K562 (cell line): Measurements from ENCODE around the gene A1CF. TPM values are rescaled to one million over a fixed set of nuclear protein-coding genes. Genes with fewer than 3 reads are reported as not detected.

Experiments
- ATAC-seq: fragments of 200-7000 bp; cut with Tn5 transposase; 3 replicates; pipeline ENCODE4 v1.9.1; 2020; ENCODE audit warnings: moderate library complexity
- BruUV-seq: library from RNA; stranded (reverse); fragments of 400-500 nt; replicated peaks from 2 replicates; lab custom pipeline; 2021; lab: Mats Ljungman, UMichigan
- CTCF ChIA-PET: fragments of 300-600 bp; formaldehyde crosslinking; extraction: SDS; loops from one replicate; lab custom pipeline; 2021; ENCODE audit warnings: low intra/inter-chr PET ratio; lab: Yijun Ruan, JAX
- POLR2A ChIA-PET: fragments of 300-600, 350-650 bp; sonication (Branson Sonifier 250); formaldehyde crosslinking; extraction: SDS; loops from one replicate; lab custom pipeline; 2021; ENCODE audit warnings: antibody characterized with exemption, inconsistent platforms; lab: Yijun Ruan, JAX
- DNase-seq, 4 experiments: peaks; one replicate each; pipeline versions ENCODE4 v3.0.0 to v3.0.0-alpha.2; 2011 to 2018; ENCODE audit warnings: low spot score in 3 of 4, mixed read lengths in 3 of 4; ENCODE audit errors: extremely low read depth in 1 of 4
- FAIRE-seq: peaks from 2 replicates; lab custom pipeline; 2011; peaks lifted over from hg19 to GRCh38; lab: Jason Lieb, UNC
- H2AFZ ChIP-seq: 2 replicates; pipeline ENCODE4 v1.6.0; 2011; ENCODE audit warnings: low read depth, low read length, control low read depth, inconsistent platforms
- H3K27ac ChIP-seq: fragments of 200-600 bp; 3 replicates; pipeline ENCODE4 v1.8.0; 2011; ENCODE audit warnings: low read depth, mild to moderate bottlenecking, control low read depth, inconsistent platforms, low read length, moderate library complexity, mixed read lengths; ENCODE audit errors: extremely low read depth
- H3K27me3 ChIP-seq, 2 experiments: fragments of 300-600 bp in 1 of 2; 2 replicates in 1 of 2; 3 replicates in 1 of 2; pipeline versions ENCODE4 v1.6.0 to v1.8.0; 2011; ENCODE audit warnings: inconsistent platforms in 2 of 2, low read length in 2 of 2, mild to moderate bottlenecking in 1 of 2, mixed read lengths in 1 of 2, moderate library complexity in 1 of 2; ENCODE audit not compliant: control insufficient read depth in 2 of 2, insufficient read depth in 2 of 2
- H3K36me3 ChIP-seq: fragments of 300-600 bp; 3 replicates; pipeline ENCODE4 v1.8.0; 2011; ENCODE audit warnings: mild to moderate bottlenecking, low read length, inconsistent platforms; ENCODE audit not compliant: control insufficient read depth, insufficient read depth
- H3K4me1 ChIP-seq, 2 experiments: fragments of 200-600 bp in 1 of 2; replicated peaks in 1 of 2; 2 replicates in 1 of 2; 3 replicates in 1 of 2; pipeline versions ENCODE4 v1.5.1 to v1.8.0; 2011; ENCODE audit warnings: inconsistent platforms in 2 of 2, low read length in 2 of 2, mild to moderate bottlenecking in 1 of 2, mixed read lengths in 1 of 2, moderate library complexity in 1 of 2; ENCODE audit not compliant: control insufficient read depth in 2 of 2, insufficient read depth in 2 of 2
- H3K4me2 ChIP-seq: 2 replicates; pipeline ENCODE4 v1.6.1; 2011; ENCODE audit warnings: low read length, control low read depth, inconsistent platforms, mixed read lengths; ENCODE audit not compliant: insufficient read depth
- H3K4me3 ChIP-seq: fragments of 200-600 bp; sonication (generic), shearing (Covaris generic); 2 replicates; pipeline ENCODE4 v1.5.1; 2016; ENCODE audit warnings: control low read depth, inconsistent platforms
- H3K79me2 ChIP-seq: fragments of 200-600 bp; 3 replicates; pipeline ENCODE4 v1.8.0; 2011; ENCODE audit warnings: low read length, inconsistent platforms; ENCODE audit not compliant: control insufficient read depth, insufficient read depth
- H3K9ac ChIP-seq, 2 experiments: 2 replicates each; pipeline versions ENCODE4 v1.6.0 to v1.6.1; 2011; ENCODE audit warnings: low read depth in 2 of 2, low read length in 2 of 2, control low read depth in 1 of 2, inconsistent platforms in 1 of 2, mild to moderate bottlenecking in 1 of 2, mixed read lengths in 1 of 2; ENCODE audit not compliant: insufficient read depth in 1 of 2
- H3K9me1 ChIP-seq: one replicate; pipeline ENCODE4 v1.6.0; 2011; ENCODE audit warnings: inconsistent platforms, mild to moderate bottlenecking, low read length, moderate library complexity; ENCODE audit not compliant: control insufficient read depth, insufficient read depth
- H3K9me3 ChIP-seq: replicated peaks from 2 replicates; pipeline ENCODE4 v1.5.1; 2011; ENCODE audit warnings: low read depth, low read length, inconsistent platforms; ENCODE audit not compliant: control insufficient read depth, insufficient read depth
- H4K20me1 ChIP-seq: replicated peaks from 2 replicates; pipeline ENCODE4 v1.6.1; 2011; ENCODE audit warnings: low read length, inconsistent platforms, mixed read lengths; ENCODE audit not compliant: control insufficient read depth, insufficient read depth
- BMI1 ChIP-seq: fragments of 150-350 bp; IDR thresholded peaks from 2 replicates; pipeline ENCODE4 v1.6.1; 2014; ENCODE audit warnings: low read length
- CAMTA2 ChIP-seq: fragments of 250-450 bp; sonication (Bioruptor Pico); conservative IDR thresholded peaks from 2 replicates; pipeline ENCODE4 v1.5.1; 2022
- CBFA2T3 ChIP-seq: fragments of 450-650 bp; IDR thresholded peaks from 2 replicates; pipeline ENCODE4 v1.6.1; 2017
- CEBPB ChIP-seq: fragments of 450-650 bp; IDR thresholded peaks from 2 replicates; pipeline ENCODE4 v1.6.1; 2016; ENCODE audit warnings: missing genetic modification characterization, missing compliant biosample characterization
- CHCHD3 ChIP-seq: fragments of 250-450 bp; sonication (Bioruptor Pico); IDR thresholded peaks from 2 replicates; pipeline ENCODE4 v2.1.2; 2022; ENCODE audit warnings: mild to moderate bottlenecking
- CREBBP ChIP-seq: IDR thresholded peaks from one replicate; pipeline ENCODE4 v1.6.1; 2012; ENCODE audit warnings: low read depth, mild to moderate bottlenecking, control low read depth, inconsistent platforms, low read length
- CTBP1 ChIP-seq: fragments of 450-650 bp; IDR thresholded peaks from 2 replicates; pipeline ENCODE4 v1.6.1; 2016; ENCODE audit warnings: borderline replicate concordance
- JUN ChIP-seq, 2 experiments: sonication (generic) in 1 of 2; formaldehyde crosslinking in 1 of 2; IDR thresholded peaks; 2 replicates each; pipeline versions ENCODE4 v1.6.1 to v1.8.0; 2012 to 2022; ENCODE audit warnings: borderline replicate concordance in 2 of 2, mild to moderate bottlenecking in 2 of 2, improper control_type of control experiment in 1 of 2, low read depth in 1 of 2, low read length in 1 of 2, missing genetic modification reagents in 1 of 2
- NELFE ChIP-seq: IDR thresholded peaks from 2 replicates; pipeline ENCODE4 v1.6.1; 2011; ENCODE audit warnings: mild to moderate bottlenecking; ENCODE audit not compliant: insufficient read depth, insufficient read length
- PTTG1 ChIP-seq: fragments of 450-650 bp; IDR thresholded peaks from 2 replicates; pipeline ENCODE4 v1.6.1; 2016; ENCODE audit warnings: low read depth, mild to moderate bottlenecking, missing genetic modification characterization, missing compliant biosample characterization
- RBM22 ChIP-seq: fragments of 200-400 bp; formaldehyde crosslinking; IDR thresholded peaks from 2 replicates; pipeline ENCODE4 v1.6.1; 2018; ENCODE audit warnings: low read length, low read depth; ENCODE audit not compliant: poor library complexity, severe bottlenecking
- SIX5 ChIP-seq, 2 experiments: IDR thresholded peaks; 2 replicates each; pipeline ENCODE4 v1.6.1; 2011; ENCODE audit warnings: low read length in 2 of 2, borderline replicate concordance in 1 of 2, low read depth in 1 of 2, mild to moderate bottlenecking in 1 of 2, moderate library complexity in 1 of 2; ENCODE audit not compliant: insufficient read depth in 1 of 2
- TCF3 ChIP-seq: sonication (generic); formaldehyde crosslinking; IDR thresholded peaks from 2 replicates; pipeline ENCODE4 v1.4.0; 2020; ENCODE audit warnings: mild to moderate bottlenecking, missing genetic modification reagents
- TRIM24 ChIP-seq, 2 experiments: fragments of 450-650 bp; IDR thresholded peaks; 2 replicates each; pipeline ENCODE4 v1.6.1; 2016
- ZNF316 ChIP-seq: fragments of 450-650 bp; IDR thresholded peaks from 2 replicates; pipeline ENCODE4 v1.6.1; 2016
- WGBS: fragments of 100-300 bp; shearing (Covaris generic); methylation state at CpG from one replicate; pipeline ENCODE4 v1.1.6; 2016; ENCODE audit warnings: low coverage, mixed read lengths; ENCODE audit not compliant: insufficient coverage; ENCODE audit errors: missing lambda C conversion rate; 5-methylcytosine and 5-hydroxymethylcytosine counted together
- in situ Hi-C: fragments of 300-500 bp; cut with MboI; formaldehyde crosslinking; loops from 4 replicates; pipeline ENCODE4 v1.15.0; 2018; ENCODE audit warnings: inconsistent platforms, mixed read lengths
- intact Hi-C: fragments of 100-400 bp; cut with micrococcal nuclease; formaldehyde crosslinking; loops from 2 replicates; pipeline ENCODE4 v1.14.2; 2022
- polyA plus RNA-seq, 8 experiments: library from polyadenylated mRNA; depleted of rRNA in 4 of 8; stranded (reverse) in 5 of 8; unstranded in 3 of 8; fragments of >200 nt; fragmentation: Nextera tagmentation in 2 of 8; fragmentation: Illumina TruSeq in 1 of 8; extraction: Ambion mirVana in 2 of 8; extraction: Trizol in 1 of 8; gene quantifications; 2 replicates each; pipeline versions ENCODE4 v1.2.1 to v1.2.3, GENCODE V29; 2011 to 2014; ENCODE audit warnings: inconsistent platforms in 1 of 8, missing spikeins in 1 of 8
- total RNA-seq, 7 experiments: library from RNA; depleted of rRNA in 6 of 7; stranded (reverse); fragments of >200 nt in 6 of 7; fragmentation: Illumina TruSeq in 2 of 7; extraction: Trizol in 2 of 7; gene quantifications; 2 replicates each; pipeline versions ENCODE4 v1.2.1 to v1.2.3, GENCODE V29; 2011 to 2021; ENCODE audit warnings: low replicate concordance in 1 of 7
- TF ChIP-seq, protein P1 (sequence below): fragments of 450-650 bp; IDR thresholded peaks from 2 replicates; pipeline ENCODE4 v1.6.1; 2018; ENCODE audit warnings: mild to moderate bottlenecking, low read depth; ENCODE audit not compliant: partially characterized antibody

Gene A1CF
- total and polyA plus RNA-seq, 9 of the 15 experiments (the other 6 are each of a cell fraction or from before 2014, with no cell fraction given) = 0.11 TPM; not detected in 8

DNA sequence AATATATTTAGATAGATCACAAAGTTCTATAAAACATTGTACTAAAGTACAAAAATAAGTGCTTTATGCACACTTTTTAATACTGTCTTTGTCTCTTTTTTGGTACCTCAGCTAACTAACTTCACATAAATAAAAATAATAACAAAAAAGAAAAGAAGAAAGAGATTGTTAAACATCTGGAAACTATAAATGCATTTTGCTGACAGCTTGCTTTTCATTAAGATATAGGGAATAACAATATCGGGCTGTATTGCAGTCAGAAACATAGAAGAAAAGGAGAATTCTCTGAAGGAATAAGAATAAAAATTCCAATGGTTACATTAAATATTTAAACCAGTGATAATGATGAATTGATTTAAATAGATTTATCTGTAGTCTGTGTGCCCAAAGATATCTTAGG is 85.8 kb downstream of the A1CF start:
- WGBS = 0% methylated on average over 1 of the region's 1 CpG
- no peaks in the 10 kb centered on the region for H3K4me1 ChIP-seq
- H3K27ac ChIP-seq = no peak overlapping the region
- in situ Hi-C loops = no loop called here
- no peak overlapping the region for H3K9ac ChIP-seq
- BruUV-seq = no TSS peak
- no peaks in the 10 kb centered on the region for H4K20me1 ChIP-seq
- FAIRE-seq (no peak), DNase-seq (no peak), ATAC-seq (no peak)
- intact Hi-C loops = loop anchor here (10.0 kb wide), 1 partner anchor 1415 kb away; no protein-coding TSS in a partner anchor
- H3K79me2 ChIP-seq = no peaks in the 10 kb centered on the region
- H3K4me3 ChIP-seq = no peak overlapping the region
- POLR2A ChIA-PET = no interaction called here
- H3K27me3 ChIP-seq = no peaks in the 10 kb centered on the region
- no peaks in the 10 kb centered on the region for H3K9me1 ChIP-seq
- H3K36me3 ChIP-seq = no peaks in the 10 kb centered on the region
- H2AFZ ChIP-seq = no peak overlapping the region
- no peak for TF ChIP-seq TRIM24 (IDR thresholded peaks at IDR 0.05)
- TF ChIP-seq ZNF316 = peak; percentile 54; the same call in 1 of the 2 replicates
- no peak overlapping the region for H3K4me2 ChIP-seq
- H3K9me3 ChIP-seq = no peaks in the 10 kb centered on the region
- CTCF ChIA-PET = no interaction called here

DNA sequence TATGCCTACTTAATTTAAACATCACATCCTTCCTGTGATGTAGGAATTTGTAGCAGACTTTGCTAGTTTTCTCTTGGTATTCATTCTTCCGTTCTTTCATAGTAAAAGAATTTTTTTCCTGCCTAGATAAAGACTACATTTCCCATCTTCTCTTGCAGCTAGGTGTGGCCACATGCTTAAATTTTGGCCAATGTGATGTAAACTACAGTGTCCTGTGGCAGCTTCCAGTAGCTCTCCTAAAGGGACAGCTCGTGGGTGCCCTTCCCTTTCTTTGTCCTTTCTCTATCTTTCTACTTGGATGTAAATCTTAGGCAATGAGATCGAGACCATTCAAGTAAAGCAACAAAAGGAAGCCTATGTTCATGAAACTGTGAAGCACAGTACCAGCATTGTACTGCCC is 87.1 kb downstream of the A1CF start:
- Histone ChIP-seq H3K4me1 (no peaks in the 10 kb centered on the region), H3K4me3 (no peak overlapping the region), H3K27ac (no peak overlapping the region), H2AFZ (no peak overlapping the region), H3K9me3 (no peaks in the 10 kb centered on the region), H4K20me1 (no peaks in the 10 kb centered on the region), H3K27me3 (no peaks in the 10 kb centered on the region), H3K9ac (no peak overlapping the region), H3K79me2 (no peaks in the 10 kb centered on the region), H3K36me3 (no peaks in the 10 kb centered on the region), H3K4me2 (no peak overlapping the region), H3K9me1 (no peaks in the 10 kb centered on the region)
- TF ChIP-seq RBM22 = no peak
- no peak for TF ChIP-seq CAMTA2
- no peak for TF ChIP-seq TCF3
- TF ChIP-seq NELFE = no peak
- no peak for TF ChIP-seq BMI1
- no peak for TF ChIP-seq CHCHD3 (CRISPR knock-in tag)
- no peak for TF ChIP-seq CTBP1
- no peak for TF ChIP-seq JUN (IDR thresholded peaks at IDR 0.05; ENCODE audit: borderline replicate concordance, low read depth, low read length)
- no peak for TF ChIP-seq JUN (CRISPR knock-in tag; IDR thresholded peaks at IDR 0.05; ENCODE audit: borderline replicate concordance)
- TF ChIP-seq CBFA2T3 = no peak
- TF ChIP-seq PTTG1 (tag) = no peak
- TF ChIP-seq, protein P1, sequence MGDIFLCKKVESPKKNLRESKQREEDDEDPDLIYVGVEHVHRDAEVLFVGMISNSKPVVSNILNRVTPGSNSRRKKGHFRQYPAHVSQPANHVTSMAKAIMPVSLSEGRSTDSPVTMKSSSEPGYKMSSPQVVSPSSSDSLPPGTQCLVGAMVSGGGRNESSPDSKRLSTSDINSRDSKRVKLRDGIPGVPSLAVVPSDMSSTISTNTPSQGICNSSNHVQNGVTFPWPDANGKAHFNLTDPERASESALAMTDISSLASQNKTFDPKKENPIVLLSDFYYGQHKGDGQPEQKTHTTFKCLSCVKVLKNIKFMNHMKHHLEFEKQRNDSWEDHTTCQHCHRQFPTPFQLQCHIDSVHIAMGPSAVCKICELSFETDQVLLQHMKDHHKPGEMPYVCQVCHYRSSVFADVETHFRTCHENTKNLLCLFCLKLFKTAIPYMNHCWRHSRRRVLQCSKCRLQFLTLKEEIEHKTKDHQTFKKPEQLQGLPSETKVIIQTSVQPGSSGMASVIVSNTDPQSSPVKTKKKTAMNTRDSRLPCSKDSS = no peak
- TF ChIP-seq SIX5 (IDR thresholded peaks at IDR 0.05; ENCODE audit: borderline replicate concordance in 1 of 2, insufficient read depth in 1 of 2, low read depth in 1 of 2, low read length in 2 of 2) = no peak
- no peak for TF ChIP-seq CEBPB (tag)
- no peak for TF ChIP-seq CREBBP
- WGBS = 0% methylated on average over 3 of the region's 3 CpGs
- DNase-seq (no peak), ATAC-seq (no peak), FAIRE-seq (no peak)
- POLR2A ChIA-PET = interaction anchor here (1.0 kb wide), 1 partner anchor 9 kb away, joined by 3 read pairs; no protein-coding TSS in a partner anchor
- CTCF ChIA-PET = no interaction called here
- BruUV-seq = no TSS peak
- intact Hi-C loops = loop anchor here (10.0 kb wide), 1 partner anchor 1417 kb away; no protein-coding TSS in a partner anchor
- in situ Hi-C loops = no loop called here
